Peyer's patch (tissue), 4 donors: ENCODE measurements around the gene PINLYP.

Experiments
- CTCF ChIP-seq, 6 experiments: fragments of 450-650 bp in 4 of 6; fragments of 200-600 bp in 2 of 6; sonication (generic) in 1 of 6; IDR thresholded peaks; one replicate each; pipeline ENCODE4 v1.5.1; 2017 to 2019; ENCODE audit warnings: antibody characterized with exemption in 6 of 6, mild to moderate bottlenecking in 3 of 6, moderate library complexity in 1 of 6
- POLR2A ChIP-seq, 2 donors: fragments of 450-650 bp; IDR thresholded peaks; one replicate each; pipeline ENCODE4 v1.5.1; 2017; ENCODE audit warnings: antibody characterized with exemption in 2 of 2, mild to moderate bottlenecking in 2 of 2, moderate library complexity in 2 of 2

- TF ChIP-seq POLR2A (IDR thresholded peaks at IDR 0.05) = no peak
- TF ChIP-seq CTCF (IDR thresholded peaks at IDR 0.05) = no peak
These were observed 5.9 kb downstream of the PINLYP start for GRCh38 chr19:43581467-43581866.
